ENCODE measurements around the gene SLC43A3. TPM values are rescaled to one million over a fixed set of nuclear protein-coding genes. Genes with fewer than 3 reads are reported as not detected.
A peak's percentile ranks its signal among the peaks of the same experiment; 100 is the strongest.

The SLC43A3 gene
- total and polyA plus RNA-seq, 7 donors: 11.3 to 43.9 (median 25.2) TPM

DNA sequence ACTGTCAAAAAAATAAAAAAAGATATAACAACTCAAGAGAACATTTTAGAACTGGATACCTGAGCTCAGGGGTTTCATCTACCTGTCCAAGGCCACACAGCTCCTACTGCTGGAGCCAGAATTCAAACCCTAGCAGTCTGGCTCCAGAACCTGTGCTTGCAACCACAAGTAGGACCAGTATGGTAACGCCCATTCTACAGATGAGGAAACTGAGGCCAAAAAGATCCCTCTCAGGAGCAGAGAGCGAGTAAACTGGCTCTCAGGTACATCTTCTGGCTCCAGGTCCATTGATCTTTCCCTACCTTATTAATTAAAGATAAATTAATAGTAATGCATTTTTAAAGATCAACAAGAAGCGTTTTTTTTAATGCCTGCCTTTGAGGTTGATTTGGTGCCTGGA is 69.6 kb downstream of the SLC43A3 start:
- Histone ChIP-seq H3K9me3 (no peaks in the 10 kb centered on the region), H3K27ac (peak overlapping the region in 1 of 4 donors; percentile 8), H3K4me1 (peaks cover 0 to 4% (median 0%) of the 10 kb centered on the region in 4 donors), H3K36me3 (no peaks in the 10 kb centered on the region), H3K4me3 (no peak overlapping the region), H3K27me3 (no peaks in the 10 kb centered on the region)
- no peak for DNase-seq
- no peak for TF ChIP-seq POLR2A (IDR thresholded peaks at IDR 0.05)
- intact Hi-C loops (cut with DNase I): loop anchor here (10.0 kb wide), 1 partner anchor 513 kb away; no protein-coding TSS in a partner anchor
- WGBS, 2 donors: 86 to 88% methylated on average over 3 of the region's 3 CpGs

Small RNA genes within 50 kb of the gene (small RNA-seq; reads per million reads assigned to genes)
- gene RNA5SP341: 0 reads per million in 3 donors

Other genes with a start within 250 kb of the SLC43A3 start
- 1 to 10 TPM in 1 of 4 donors, under 1 TPM in 3; 0.66 to 1.4 (median 0.89) TPM for gene LRRC55, start 245.2 kb downstream of the SLC43A3 start, total RNA-seq
- under 1 TPM in 1 of 3 donors, not detected in 2; 0.63 TPM for gene LRRC55, start 245.2 kb downstream of the SLC43A3 start, polyA plus RNA-seq
- gene APLNR, start 189.9 kb downstream of the SLC43A3 start, total RNA-seq: 1 to 10 TPM in 1 of 4 donors, under 1 TPM in 3; 0.54 to 1.8 (median 0.77) TPM
- gene APLNR, start 189.9 kb downstream of the SLC43A3 start, polyA plus RNA-seq: 1 to 10 TPM in 1 of 3 donors, under 1 TPM in 2; under 0.01 to 2.6 (median 0.46) TPM
- 10 to 100 TPM; 26.4 to 51.2 (median 37.8) TPM for gene TNKS1BP1, start 102.2 kb downstream of the SLC43A3 start, total RNA-seq
- gene TNKS1BP1, start 102.2 kb downstream of the SLC43A3 start, polyA plus RNA-seq: 100 to 1,000 TPM in 1 of 3 donors, 10 to 100 TPM in 2; 43.8 to 133 (median 68.4) TPM
- gene SSRP1, start 91.2 kb downstream of the SLC43A3 start, total RNA-seq: 10 to 100 TPM; 51.4 to 61.1 (median 56.5) TPM
- 10 to 100 TPM; 30.5 to 91.3 (median 39.6) TPM for gene SSRP1, start 91.2 kb downstream of the SLC43A3 start, polyA plus RNA-seq
- under 1 TPM in 1 of 4 donors, not detected in 3; 0.36 TPM for gene P2RX3, start 88.8 kb downstream of the SLC43A3 start, total RNA-seq
- under 1 TPM in 1 of 3 donors, not detected in 2; 0.07 TPM for gene P2RX3, start 88.8 kb downstream of the SLC43A3 start, polyA plus RNA-seq
- not detected for gene PRG3, start 46.0 kb downstream of the SLC43A3 start, total RNA-seq
- not detected for gene PRG3, start 46.0 kb downstream of the SLC43A3 start, polyA plus RNA-seq
- gene PRG2, start 36.5 kb downstream of the SLC43A3 start, total RNA-seq: not detected
- gene PRG2, start 36.5 kb downstream of the SLC43A3 start, polyA plus RNA-seq: not detected
- gene RTN4RL2, start 33.4 kb upstream of the SLC43A3 start, total RNA-seq: under 1 TPM in 2 of 4 donors, not detected in 2; 0.41 to 0.66 TPM
- under 1 TPM in 2 of 3 donors, not detected in 1; 0.60 to 0.63 TPM for gene RTN4RL2, start 33.4 kb upstream of the SLC43A3 start, polyA plus RNA-seq
- gene SLC43A1, start 88.6 kb upstream of the SLC43A3 start, total RNA-seq: 10 to 100 TPM; 19.1 to 32.4 (median 27.4) TPM
- 10 to 100 TPM in 1 of 3 donors, 1 to 10 TPM in 1, under 1 TPM in 1; 0.92 to 14.3 (median 5.4) TPM for gene SLC43A1, start 88.6 kb upstream of the SLC43A3 start, polyA plus RNA-seq
- gene TIMM10, start 103.6 kb upstream of the SLC43A3 start, total RNA-seq: 10 to 100 TPM; 22.4 to 59.7 (median 33.0) TPM
- gene TIMM10, start 103.6 kb upstream of the SLC43A3 start, polyA plus RNA-seq: 10 to 100 TPM; 48.0 to 62.9 (median 52.7) TPM
- not detected for gene SMTNL1, start 110.5 kb upstream of the SLC43A3 start, total RNA-seq
- not detected for gene SMTNL1, start 110.5 kb upstream of the SLC43A3 start, polyA plus RNA-seq
- gene UBE2L6, start 140.6 kb upstream of the SLC43A3 start, total RNA-seq: 10 to 100 TPM; 26.5 to 37.8 (median 32.5) TPM
- gene UBE2L6, start 140.6 kb upstream of the SLC43A3 start, polyA plus RNA-seq: 100 to 1,000 TPM in 1 of 3 donors, 10 to 100 TPM in 2; 42.6 to 106 (median 62.9) TPM
- 100 to 1,000 TPM; 214 to 397 (median 295) TPM for gene SERPING1, start 170.6 kb upstream of the SLC43A3 start, total RNA-seq
- gene SERPING1, start 170.6 kb upstream of the SLC43A3 start, polyA plus RNA-seq: 100 to 1,000 TPM in 1 of 3 donors, 10 to 100 TPM in 2; 24.5 to 147 (median 49.9) TPM
- 1 to 10 TPM; 1.5 to 4.4 (median 2.8) TPM for gene YPEL4, start 222.8 kb upstream of the SLC43A3 start, total RNA-seq
- gene YPEL4, start 222.8 kb upstream of the SLC43A3 start, polyA plus RNA-seq: 1 to 10 TPM; 1.2 to 3.0 (median 1.4) TPM
- 10 to 100 TPM in 3 of 4 donors, 1 to 10 TPM in 1; 3.9 to 23.2 (median 13.7) TPM for gene CLP1, start 230.6 kb upstream of the SLC43A3 start, total RNA-seq
- 10 to 100 TPM; 12.4 to 16.0 (median 13.2) TPM for gene CLP1, start 230.6 kb upstream of the SLC43A3 start, polyA plus RNA-seq
- gene ZDHHC5, start 241.0 kb upstream of the SLC43A3 start, total RNA-seq: 10 to 100 TPM; 25.3 to 34.3 (median 28.1) TPM
- gene ZDHHC5, start 241.0 kb upstream of the SLC43A3 start, polyA plus RNA-seq: 10 to 100 TPM; 13.6 to 42.5 (median 13.8) TPM